NCI-H1436 treated with DMSO at 0.1 percent for 48 hours (cell line): Measurements from ENCODE around the gene SPIRE1.
"Not testable (repeated sequence)": the region's sequence is repeated elsewhere in the genome, so short reads cannot be mapped to it uniquely, and the experiment has no call there.

Source experiments
- DNase-seq: peaks from one replicate; lab custom pipeline; 2025; lab: John Stamatoyannopoulos, UW

The SPIRE1 gene

DNA sequence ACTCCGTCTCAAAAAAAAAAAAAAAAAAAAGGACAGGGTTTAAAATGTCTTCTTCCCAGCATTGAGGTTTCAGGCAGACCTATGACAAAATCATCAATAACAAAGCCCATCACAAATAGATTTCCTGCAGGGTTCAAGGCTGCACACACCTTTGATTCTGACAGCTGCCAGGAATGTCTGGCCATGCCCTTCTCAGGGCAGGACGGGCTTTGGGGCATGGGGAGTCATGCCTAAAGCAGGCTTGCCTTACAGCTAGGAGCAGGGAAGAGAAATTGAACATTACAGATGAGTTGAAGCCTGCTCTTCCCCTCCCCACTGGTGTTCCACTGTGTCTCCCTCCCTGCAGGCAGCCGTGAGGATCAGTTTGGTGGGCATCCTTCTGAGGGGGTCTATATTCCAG, 246.5 kb downstream of the SPIRE1 start:
- no peak for DNase-seq

DNA sequence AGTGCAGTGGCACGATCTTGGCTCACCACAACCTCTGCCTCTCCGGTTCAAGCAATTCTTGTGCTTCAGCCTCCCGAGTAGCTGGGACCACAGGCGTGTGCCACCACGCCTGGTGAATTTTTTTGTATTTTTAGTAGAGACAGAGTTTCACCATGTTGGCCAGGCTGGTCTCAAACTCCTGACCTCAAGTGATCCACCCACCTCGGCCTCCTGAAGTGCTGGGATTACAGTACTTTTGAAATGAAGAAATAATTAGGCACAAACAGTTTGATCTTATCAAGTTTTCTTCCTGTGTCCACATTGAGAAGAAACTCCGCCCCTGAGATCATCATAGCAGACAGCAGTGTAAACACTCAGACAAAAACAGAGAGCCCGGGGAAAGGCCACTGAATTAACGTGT, 247.2 kb downstream of the SPIRE1 start:
- not testable (repeated sequence) for DNase-seq

DNA sequence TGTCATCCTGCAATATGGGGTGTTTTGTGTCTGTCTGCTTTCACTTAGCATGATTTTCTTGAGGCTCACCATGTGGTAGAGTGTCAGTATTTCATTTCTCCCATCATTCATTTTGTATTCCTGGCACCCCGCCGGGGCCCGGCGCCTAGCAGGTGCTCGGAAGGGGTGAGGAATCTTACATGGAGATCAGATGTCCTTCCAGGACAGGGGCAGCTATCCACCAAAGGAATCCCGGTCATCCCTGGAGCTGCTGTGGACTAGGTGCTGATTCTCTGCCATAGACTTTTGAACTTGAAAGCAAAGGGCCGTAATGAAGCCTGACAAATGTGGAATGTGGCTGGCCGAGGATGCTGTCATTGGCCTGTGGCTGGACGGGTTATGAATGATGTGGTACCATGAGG, 247.8 kb downstream of the SPIRE1 start:
- DNase-seq, result no peak

GRCh38 chr18:12409469-12409868, 248.4 kb downstream of the SPIRE1 start:
- no peak for DNase-seq

GRCh38 chr18:12408247-12408869, 249.5 kb downstream of the SPIRE1 start:
- no peak for DNase-seq

- DNase-seq, result no peak
These were observed 251.4 kb downstream of the SPIRE1 start for GRCh38 chr18:12406371-12407111.

GRCh38 chr18:12405066-12405465, 252.8 kb downstream of the SPIRE1 start:
- DNase-seq, result no peak

GRCh38 chr18:12403601-12404506, 254.1 kb downstream of the SPIRE1 start:
- no peak for DNase-seq

GRCh38 chr18:12401881-12402280, 256.0 kb downstream of the SPIRE1 start:
- no peak for DNase-seq

- no peak for DNase-seq
These were observed 258.7 kb downstream of the SPIRE1 start for GRCh38 chr18:12399231-12399630.

- DNase-seq, result no peak
These were observed 259.3 kb downstream of the SPIRE1 start for GRCh38 chr18:12398625-12399024.

- DNase-seq, result no peak
These were observed 260.1 kb downstream of the SPIRE1 start for GRCh38 chr18:12397793-12398192.

- DNase-seq, result no peak
These were observed 260.7 kb downstream of the SPIRE1 start for GRCh38 chr18:12397254-12397653.
